GM23338 (cell line): Measurements from ENCODE around the gene BAMBI. TPM values are rescaled to one million over a fixed set of nuclear protein-coding genes. Genes with fewer than 3 reads are reported as not detected.

ENCODE experiments used
- ATAC-seq: fragments of 200-7000 bp; cut with Tn5 transposase; 3 replicates; pipeline ENCODE4 v1.9.1; 2020
- DNase-seq: peaks from one replicate; pipeline ENCODE4 v3.0.0-alpha.2; 2015; ENCODE audit warnings: low spot score
- H2AFZ ChIP-seq: fragments of 200-600 bp; sonication (generic); 2 replicates; pipeline ENCODE4 v1.8.0; 2016; ENCODE audit warnings: antibody characterized with exemption, mild to moderate bottlenecking, moderate library complexity
- H3F3A ChIP-seq: fragments of 200-600 bp; sonication (generic); replicated peaks from 2 replicates; pipeline ENCODE4 v1.8.0; 2017; ENCODE audit warnings: antibody characterized with exemption, mixed run types, low read depth
- H3K27ac ChIP-seq: fragments of 200-600 bp; sonication (generic); 2 replicates; pipeline ENCODE4 v1.6.1; 2016; ENCODE audit warnings: low read depth
- H3K27me3 ChIP-seq: fragments of 200-600 bp; sonication (generic); 2 replicates; pipeline ENCODE4 v1.8.0; 2016; ENCODE audit warnings: mild to moderate bottlenecking, mixed run types, moderate library complexity; ENCODE audit not compliant: insufficient read depth
- H3K36me3 ChIP-seq: fragments of 200-600 bp; sonication (generic); 2 replicates; pipeline ENCODE4 v1.8.0; 2016; ENCODE audit warnings: mild to moderate bottlenecking; ENCODE audit not compliant: insufficient read depth
- H3K4me1 ChIP-seq: fragments of 200-600 bp; sonication (generic); 2 replicates; pipeline ENCODE4 v1.8.0; 2016; ENCODE audit warnings: mild to moderate bottlenecking, moderate library complexity; ENCODE audit not compliant: insufficient read depth
- H3K4me2 ChIP-seq: fragments of 200-600 bp; sonication (generic); 2 replicates; pipeline ENCODE4 v1.7.1; 2017; ENCODE audit warnings: mixed run types
- H3K4me3 ChIP-seq: fragments of 200-600 bp; sonication (generic); 2 replicates; pipeline ENCODE4 v1.6.1; 2016; ENCODE audit warnings: mixed run types
- H3K79me2 ChIP-seq: fragments of 200-600 bp; sonication (generic); replicated peaks from 2 replicates; pipeline ENCODE4 v1.8.0; 2017; ENCODE audit warnings: mild to moderate bottlenecking; ENCODE audit not compliant: insufficient read depth
- H3K9me2 ChIP-seq: fragments of 200-600 bp; sonication (generic); 2 replicates; pipeline ENCODE4 v1.8.0; 2017; ENCODE audit not compliant: insufficient read depth
- H4K20me1 ChIP-seq: fragments of 200-600 bp; sonication (generic); replicated peaks from 2 replicates; pipeline ENCODE4 v1.8.0; 2017; ENCODE audit warnings: mild to moderate bottlenecking; ENCODE audit not compliant: insufficient read depth
- H3K27ac Mint-ChIP-seq: 2 replicates; pipeline ENCODE4 v1.8.0; 2020; ENCODE audit warnings: inconsistent platforms, mild to moderate bottlenecking, moderate library complexity, mixed read lengths
- H3K27me3 Mint-ChIP-seq: 3 replicates; pipeline ENCODE4 v1.8.0; 2022; ENCODE audit warnings: low read depth, mild to moderate bottlenecking, moderate library complexity, mixed read lengths, inconsistent platforms; ENCODE audit not compliant: insufficient read depth, poor library complexity
- H3K36me3 Mint-ChIP-seq: 3 replicates; pipeline ENCODE4 v1.8.0; 2021; ENCODE audit warnings: low read depth, mild to moderate bottlenecking, inconsistent platforms, moderate library complexity, mixed read lengths
- H3K4me1 Mint-ChIP-seq: 3 replicates; pipeline ENCODE4 v1.8.0; 2020; ENCODE audit warnings: mild to moderate bottlenecking, inconsistent platforms, mixed read lengths
- H3K4me3 Mint-ChIP-seq: 3 replicates; pipeline ENCODE4 v1.8.0; 2021; ENCODE audit warnings: moderate library complexity, mild to moderate bottlenecking, inconsistent platforms, mixed read lengths
- H3K9me3 Mint-ChIP-seq: 3 replicates; pipeline ENCODE4 v1.8.0; 2020; ENCODE audit warnings: moderate library complexity, mild to moderate bottlenecking, inconsistent platforms, mixed read lengths
- CREB1 ChIP-seq: fragments of 250-450 bp; sonication (Bioruptor Pico); IDR thresholded peaks from 2 replicates; pipeline ENCODE4 v1.5.0; 2020; ENCODE audit warnings: low read depth, mild to moderate bottlenecking, moderate library complexity
- EZH2 ChIP-seq: fragments of 200-600 bp; sonication (generic); IDR thresholded peaks from one replicate; pipeline ENCODE4 v1.8.0; 2017; ENCODE audit warnings: antibody characterized with exemption, mild to moderate bottlenecking, low read depth; ENCODE audit not compliant: unreplicated experiment
- EZH2phosphoT487 ChIP-seq: fragments of 200-600 bp; sonication (generic); IDR thresholded peaks from one replicate; pipeline ENCODE4 v1.8.1; 2018; ENCODE audit warnings: antibody characterized with exemption; ENCODE audit not compliant: unreplicated experiment
- JUNB ChIP-seq: IDR thresholded peaks from one replicate; pipeline ENCODE4 v1.6.1; 2016; ENCODE audit warnings: antibody characterized with exemption; ENCODE audit not compliant: unreplicated experiment
- NANOG ChIP-seq: IDR thresholded peaks from 2 replicates; pipeline ENCODE4 v1.6.1; 2016; ENCODE audit warnings: antibody characterized with exemption, borderline replicate concordance
- POLR2AphosphoS5 ChIP-seq: IDR thresholded peaks from 2 replicates; pipeline ENCODE4 v1.6.1; 2016; ENCODE audit warnings: antibody characterized with exemption, low read depth
- ZNF114 ChIP-seq: fragments of 250-450 bp; sonication (Bioruptor Pico); IDR thresholded peaks from 2 replicates; pipeline ENCODE4 v1.5.0; 2020; ENCODE audit warnings: mild to moderate bottlenecking, moderate library complexity
- ZNF331 ChIP-seq: fragments of 250-450 bp; sonication (Bioruptor Pico); IDR thresholded peaks from 2 replicates; pipeline ENCODE4 v1.5.0; 2020; ENCODE audit warnings: low read depth, mild to moderate bottlenecking, moderate library complexity
- polyA plus RNA-seq: library from polyadenylated mRNA; unstranded; fragments of >200 nt; fragmentation: Nextera tagmentation; extraction: Ambion mirVana; gene quantifications from 2 replicates; pipeline ENCODE4 v1.2.1, GENCODE V29; 2016
- total RNA-seq: library from RNA; depleted of rRNA; stranded (reverse); fragments of >200 nt; shearing (Covaris generic); gene quantifications from 2 replicates; pipeline ENCODE4 v1.2.3, GENCODE V29; 2014
- TF ChIP-seq, protein P1 (sequence below), 2 experiments: fragments of 200-600 bp in 1 of 2; sonication (generic) in 1 of 2; conservative IDR thresholded peaks; 2 replicates each; pipeline versions ENCODE4 v1.5.1 to v1.6.1; 2016 to 2017; ENCODE audit warnings: antibody characterized with exemption in 2 of 2, low read depth in 2 of 2, mild to moderate bottlenecking in 2 of 2, moderate library complexity in 1 of 2
- TF ChIP-seq, protein P2 (sequence below): fragments of 250-450 bp; sonication (Bioruptor Pico); IDR thresholded peaks from 2 replicates; pipeline ENCODE4 v1.5.0; 2020; ENCODE audit warnings: mild to moderate bottlenecking, moderate library complexity
- TF ChIP-seq, protein P3 (sequence below): IDR thresholded peaks from one replicate; pipeline ENCODE4 v1.6.1; 2018; ENCODE audit warnings: antibody characterized with exemption; ENCODE audit not compliant: unreplicated experiment
- TF ChIP-seq, protein P4 (sequence below): IDR thresholded peaks from 2 replicates; pipeline ENCODE4 v1.6.1; 2016; ENCODE audit warnings: antibody characterized with exemption

BAMBI gene
- total and polyA plus RNA-seq, 2 experiments from 2014 or later, result 20.1 to 37.5 TPM

DNA sequence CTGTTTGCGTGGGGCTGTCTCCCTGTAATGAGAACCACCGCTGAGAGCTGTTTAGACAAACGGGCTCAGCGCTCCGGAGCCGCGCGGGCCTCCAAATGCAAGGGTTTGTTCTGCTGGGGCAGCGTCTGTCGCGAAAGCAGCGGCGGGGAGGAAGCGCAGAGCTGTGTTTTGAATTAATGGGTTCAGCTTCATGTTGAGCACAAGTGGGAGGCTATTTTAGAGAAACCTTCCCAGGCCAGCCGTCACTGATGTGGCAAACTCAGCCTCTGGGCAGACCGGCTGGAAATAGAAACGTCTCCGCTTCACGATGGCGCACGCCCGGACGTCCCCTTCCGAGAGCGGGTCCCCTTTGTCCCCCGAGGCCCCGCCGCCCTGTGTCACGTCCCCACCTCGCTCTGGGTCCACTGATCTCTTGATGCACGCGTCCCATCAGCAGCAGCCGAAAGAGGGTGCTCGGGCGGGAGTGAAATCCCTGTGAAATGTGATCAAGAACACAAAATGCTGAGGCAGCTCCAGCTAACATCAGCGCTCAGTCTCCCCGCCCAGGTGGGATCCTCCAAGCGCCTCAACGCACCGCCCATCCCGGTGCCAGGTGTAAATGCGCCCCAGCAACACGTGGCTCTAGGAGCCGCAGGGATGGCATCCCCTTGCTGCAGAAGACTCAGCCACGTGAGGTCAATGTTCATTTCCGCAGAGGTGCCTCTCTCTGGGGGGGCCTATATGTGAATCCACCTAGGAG lies 44.9 kb downstream of the BAMBI start:
- H3K27me3 ChIP-seq, result peaks cover 25% of the 10 kb centered on the region
- Mint-ChIP-seq H3K4me1 (peaks cover 16% of the 10 kb centered on the region), H3K27me3 (peaks cover 28% of the 10 kb centered on the region), H3K36me3 (no peaks in the 10 kb centered on the region), H3K27ac (peak overlapping the region; percentile 59; the same call in 1 of the 2 replicates), H3K9me3 (no peaks in the 10 kb centered on the region), H3K4me3 (peak overlapping the region; percentile 84)
- no peak for TF ChIP-seq JUNB
- TF ChIP-seq, protein P1, sequence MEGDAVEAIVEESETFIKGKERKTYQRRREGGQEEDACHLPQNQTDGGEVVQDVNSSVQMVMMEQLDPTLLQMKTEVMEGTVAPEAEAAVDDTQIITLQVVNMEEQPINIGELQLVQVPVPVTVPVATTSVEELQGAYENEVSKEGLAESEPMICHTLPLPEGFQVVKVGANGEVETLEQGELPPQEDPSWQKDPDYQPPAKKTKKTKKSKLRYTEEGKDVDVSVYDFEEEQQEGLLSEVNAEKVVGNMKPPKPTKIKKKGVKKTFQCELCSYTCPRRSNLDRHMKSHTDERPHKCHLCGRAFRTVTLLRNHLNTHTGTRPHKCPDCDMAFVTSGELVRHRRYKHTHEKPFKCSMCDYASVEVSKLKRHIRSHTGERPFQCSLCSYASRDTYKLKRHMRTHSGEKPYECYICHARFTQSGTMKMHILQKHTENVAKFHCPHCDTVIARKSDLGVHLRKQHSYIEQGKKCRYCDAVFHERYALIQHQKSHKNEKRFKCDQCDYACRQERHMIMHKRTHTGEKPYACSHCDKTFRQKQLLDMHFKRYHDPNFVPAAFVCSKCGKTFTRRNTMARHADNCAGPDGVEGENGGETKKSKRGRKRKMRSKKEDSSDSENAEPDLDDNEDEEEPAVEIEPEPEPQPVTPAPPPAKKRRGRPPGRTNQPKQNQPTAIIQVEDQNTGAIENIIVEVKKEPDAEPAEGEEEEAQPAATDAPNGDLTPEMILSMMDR (conservative IDR thresholded peaks at IDR 0.05; ENCODE audit: low read depth in 2 of 2), result no peak; a peak in 1 of 4 replicates
- TF ChIP-seq EZH2phosphoT487, result no peak
- no peak for TF ChIP-seq POLR2AphosphoS5
- no peak for TF ChIP-seq EZH2
- TF ChIP-seq CREB1 (CRISPR knock-in tag), result no peak
- TF ChIP-seq, protein P2, sequence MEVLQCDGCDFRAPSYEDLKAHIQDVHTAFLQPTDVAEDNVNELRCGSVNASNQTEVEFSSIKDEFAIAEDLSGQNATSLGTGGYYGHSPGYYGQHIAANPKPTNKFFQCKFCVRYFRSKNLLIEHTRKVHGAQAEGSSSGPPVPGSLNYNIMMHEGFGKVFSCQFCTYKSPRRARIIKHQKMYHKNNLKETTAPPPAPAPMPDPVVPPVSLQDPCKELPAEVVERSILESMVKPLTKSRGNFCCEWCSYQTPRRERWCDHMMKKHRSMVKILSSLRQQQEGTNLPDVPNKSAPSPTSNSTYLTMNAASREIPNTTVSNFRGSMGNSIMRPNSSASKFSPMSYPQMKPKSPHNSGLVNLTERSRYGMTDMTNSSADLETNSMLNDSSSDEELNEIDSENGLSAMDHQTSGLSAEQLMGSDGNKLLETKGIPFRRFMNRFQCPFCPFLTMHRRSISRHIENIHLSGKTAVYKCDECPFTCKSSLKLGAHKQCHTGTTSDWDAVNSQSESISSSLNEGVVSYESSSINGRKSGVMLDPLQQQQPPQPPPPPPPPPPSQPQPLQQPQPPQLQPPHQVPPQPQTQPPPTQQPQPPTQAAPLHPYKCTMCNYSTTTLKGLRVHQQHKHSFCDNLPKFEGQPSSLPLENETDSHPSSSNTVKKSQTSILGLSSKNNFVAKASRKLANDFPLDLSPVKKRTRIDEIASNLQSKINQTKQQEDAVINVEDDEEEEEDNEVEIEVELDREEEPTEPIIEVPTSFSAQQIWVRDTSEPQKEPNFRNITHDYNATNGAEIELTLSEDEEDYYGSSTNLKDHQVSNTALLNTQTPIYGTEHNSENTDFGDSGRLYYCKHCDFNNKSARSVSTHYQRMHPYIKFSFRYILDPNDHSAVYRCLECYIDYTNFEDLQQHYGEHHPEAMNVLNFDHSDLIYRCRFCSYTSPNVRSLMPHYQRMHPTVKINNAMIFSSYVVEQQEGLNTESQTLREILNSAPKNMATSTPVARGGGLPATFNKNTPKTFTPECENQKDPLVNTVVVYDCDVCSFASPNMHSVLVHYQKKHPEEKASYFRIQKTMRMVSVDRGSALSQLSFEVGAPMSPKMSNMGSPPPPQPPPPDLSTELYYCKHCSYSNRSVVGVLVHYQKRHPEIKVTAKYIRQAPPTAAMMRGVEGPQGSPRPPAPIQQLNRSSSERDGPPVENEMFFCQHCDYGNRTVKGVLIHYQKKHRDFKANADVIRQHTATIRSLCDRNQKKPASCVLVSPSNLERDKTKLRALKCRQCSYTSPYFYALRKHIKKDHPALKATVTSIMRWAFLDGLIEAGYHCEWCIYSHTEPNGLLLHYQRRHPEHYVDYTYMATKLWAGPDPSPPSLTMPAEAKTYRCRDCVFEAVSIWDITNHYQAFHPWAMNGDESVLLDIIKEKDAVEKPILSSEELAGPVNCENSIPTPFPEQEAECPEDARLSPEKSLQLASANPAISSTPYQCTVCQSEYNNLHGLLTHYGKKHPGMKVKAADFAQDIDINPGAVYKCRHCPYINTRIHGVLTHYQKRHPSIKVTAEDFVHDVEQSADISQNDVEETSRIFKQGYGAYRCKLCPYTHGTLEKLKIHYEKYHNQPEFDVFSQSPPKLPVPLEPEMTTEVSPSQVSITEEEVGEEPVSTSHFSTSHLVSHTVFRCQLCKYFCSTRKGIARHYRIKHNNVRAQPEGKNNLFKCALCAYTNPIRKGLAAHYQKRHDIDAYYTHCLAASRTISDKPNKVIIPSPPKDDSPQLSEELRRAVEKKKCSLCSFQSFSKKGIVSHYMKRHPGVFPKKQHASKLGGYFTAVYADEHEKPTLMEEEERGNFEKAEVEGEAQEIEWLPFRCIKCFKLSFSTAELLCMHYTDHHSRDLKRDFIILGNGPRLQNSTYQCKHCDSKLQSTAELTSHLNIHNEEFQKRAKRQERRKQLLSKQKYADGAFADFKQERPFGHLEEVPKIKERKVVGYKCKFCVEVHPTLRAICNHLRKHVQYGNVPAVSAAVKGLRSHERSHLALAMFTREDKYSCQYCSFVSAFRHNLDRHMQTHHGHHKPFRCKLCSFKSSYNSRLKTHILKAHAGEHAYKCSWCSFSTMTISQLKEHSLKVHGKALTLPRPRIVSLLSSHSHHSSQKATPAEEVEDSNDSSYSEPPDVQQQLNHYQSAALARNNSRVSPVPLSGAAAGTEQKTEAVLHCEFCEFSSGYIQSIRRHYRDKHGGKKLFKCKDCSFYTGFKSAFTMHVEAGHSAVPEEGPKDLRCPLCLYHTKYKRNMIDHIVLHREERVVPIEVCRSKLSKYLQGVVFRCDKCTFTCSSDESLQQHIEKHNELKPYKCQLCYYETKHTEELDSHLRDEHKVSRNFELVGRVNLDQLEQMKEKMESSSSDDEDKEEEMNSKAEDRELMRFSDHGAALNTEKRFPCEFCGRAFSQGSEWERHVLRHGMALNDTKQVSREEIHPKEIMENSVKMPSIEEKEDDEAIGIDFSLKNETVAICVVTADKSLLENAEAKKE, result no peak
- TF ChIP-seq, protein P3, sequence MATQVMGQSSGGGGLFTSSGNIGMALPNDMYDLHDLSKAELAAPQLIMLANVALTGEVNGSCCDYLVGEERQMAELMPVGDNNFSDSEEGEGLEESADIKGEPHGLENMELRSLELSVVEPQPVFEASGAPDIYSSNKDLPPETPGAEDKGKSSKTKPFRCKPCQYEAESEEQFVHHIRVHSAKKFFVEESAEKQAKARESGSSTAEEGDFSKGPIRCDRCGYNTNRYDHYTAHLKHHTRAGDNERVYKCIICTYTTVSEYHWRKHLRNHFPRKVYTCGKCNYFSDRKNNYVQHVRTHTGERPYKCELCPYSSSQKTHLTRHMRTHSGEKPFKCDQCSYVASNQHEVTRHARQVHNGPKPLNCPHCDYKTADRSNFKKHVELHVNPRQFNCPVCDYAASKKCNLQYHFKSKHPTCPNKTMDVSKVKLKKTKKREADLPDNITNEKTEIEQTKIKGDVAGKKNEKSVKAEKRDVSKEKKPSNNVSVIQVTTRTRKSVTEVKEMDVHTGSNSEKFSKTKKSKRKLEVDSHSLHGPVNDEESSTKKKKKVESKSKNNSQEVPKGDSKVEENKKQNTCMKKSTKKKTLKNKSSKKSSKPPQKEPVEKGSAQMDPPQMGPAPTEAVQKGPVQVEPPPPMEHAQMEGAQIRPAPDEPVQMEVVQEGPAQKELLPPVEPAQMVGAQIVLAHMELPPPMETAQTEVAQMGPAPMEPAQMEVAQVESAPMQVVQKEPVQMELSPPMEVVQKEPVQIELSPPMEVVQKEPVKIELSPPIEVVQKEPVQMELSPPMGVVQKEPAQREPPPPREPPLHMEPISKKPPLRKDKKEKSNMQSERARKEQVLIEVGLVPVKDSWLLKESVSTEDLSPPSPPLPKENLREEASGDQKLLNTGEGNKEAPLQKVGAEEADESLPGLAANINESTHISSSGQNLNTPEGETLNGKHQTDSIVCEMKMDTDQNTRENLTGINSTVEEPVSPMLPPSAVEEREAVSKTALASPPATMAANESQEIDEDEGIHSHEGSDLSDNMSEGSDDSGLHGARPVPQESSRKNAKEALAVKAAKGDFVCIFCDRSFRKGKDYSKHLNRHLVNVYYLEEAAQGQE, result no peak
- TF ChIP-seq NANOG, result no peak
- TF ChIP-seq ZNF114 (CRISPR knock-in tag), result no peak
- no peak for TF ChIP-seq ZNF331 (CRISPR knock-in tag)
- TF ChIP-seq, protein P4, sequence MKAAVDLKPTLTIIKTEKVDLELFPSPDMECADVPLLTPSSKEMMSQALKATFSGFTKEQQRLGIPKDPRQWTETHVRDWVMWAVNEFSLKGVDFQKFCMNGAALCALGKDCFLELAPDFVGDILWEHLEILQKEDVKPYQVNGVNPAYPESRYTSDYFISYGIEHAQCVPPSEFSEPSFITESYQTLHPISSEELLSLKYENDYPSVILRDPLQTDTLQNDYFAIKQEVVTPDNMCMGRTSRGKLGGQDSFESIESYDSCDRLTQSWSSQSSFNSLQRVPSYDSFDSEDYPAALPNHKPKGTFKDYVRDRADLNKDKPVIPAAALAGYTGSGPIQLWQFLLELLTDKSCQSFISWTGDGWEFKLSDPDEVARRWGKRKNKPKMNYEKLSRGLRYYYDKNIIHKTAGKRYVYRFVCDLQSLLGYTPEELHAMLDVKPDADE, result no peak
- H3K79me2 ChIP-seq, result no peaks in the 10 kb centered on the region
- peak overlapping the region; percentile 66 for H3K4me3 ChIP-seq
- peak; percentile 95 for ATAC-seq
- no peak overlapping the region for H3K27ac ChIP-seq
- peak; percentile 89 for DNase-seq
- no peaks in the 10 kb centered on the region for H3K9me2 ChIP-seq
- peak overlapping the region; percentile 83 for H3K4me2 ChIP-seq
- no peaks in the 10 kb centered on the region for H3K36me3 ChIP-seq
- H3F3A ChIP-seq, result no peaks in the 10 kb centered on the region
- peaks cover 14% of the 10 kb centered on the region for H3K4me1 ChIP-seq
- no peaks in the 10 kb centered on the region for H4K20me1 ChIP-seq
- H2AFZ ChIP-seq, result peak overlapping the region; percentile 97
